Adrenal gland (tissue), 5 donors: ENCODE data around the gene CBLN3.

ENCODE experiments used
- CTCF ChIP-seq, 6 experiments: fragments of 450-650 bp in 4 of 6; fragments of 200-600 bp in 2 of 6; sonication (generic) in 1 of 6; IDR thresholded peaks; 1 replicate in 5 of 6; 2 replicates in 1 of 6; pipeline versions ENCODE4 v1.5.1 to v1.8.0; 2016 to 2021; ENCODE audit warnings: antibody characterized with exemption in 6 of 6, mild to moderate bottlenecking in 2 of 6, moderate library complexity in 1 of 6
- POLR2A ChIP-seq, 2 donors: fragments of 450-650 bp; IDR thresholded peaks; one replicate each; pipeline ENCODE4 v1.6.1; 2017; ENCODE audit warnings: antibody characterized with exemption in 2 of 2, mild to moderate bottlenecking in 2 of 2, moderate library complexity in 1 of 2
- donor health status: DM: no; HTN: no; CAD: no.

GRCh38 chr14:24439830-24440605, 10.6 kb upstream of the CBLN3 start:
- TF ChIP-seq CTCF (IDR thresholded peaks at IDR 0.05) (no peak), POLR2A (IDR thresholded peaks at IDR 0.05) (no peak)
